Measurements from ENCODE around the gene CD68. TPM values are rescaled to one million over a fixed set of nuclear protein-coding genes. Genes with fewer than 3 reads are reported as not detected.

Gene CD68, protein sequence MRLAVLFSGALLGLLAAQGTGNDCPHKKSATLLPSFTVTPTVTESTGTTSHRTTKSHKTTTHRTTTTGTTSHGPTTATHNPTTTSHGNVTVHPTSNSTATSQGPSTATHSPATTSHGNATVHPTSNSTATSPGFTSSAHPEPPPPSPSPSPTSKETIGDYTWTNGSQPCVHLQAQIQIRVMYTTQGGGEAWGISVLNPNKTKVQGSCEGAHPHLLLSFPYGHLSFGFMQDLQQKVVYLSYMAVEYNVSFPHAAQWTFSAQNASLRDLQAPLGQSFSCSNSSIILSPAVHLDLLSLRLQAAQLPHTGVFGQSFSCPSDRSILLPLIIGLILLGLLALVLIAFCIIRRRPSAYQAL
- polyA plus RNA-seq (2013, experiment 1 of 2), result not detected
- 0.13 TPM for polyA plus RNA-seq (2013, experiment 2 of 2)

DNA sequence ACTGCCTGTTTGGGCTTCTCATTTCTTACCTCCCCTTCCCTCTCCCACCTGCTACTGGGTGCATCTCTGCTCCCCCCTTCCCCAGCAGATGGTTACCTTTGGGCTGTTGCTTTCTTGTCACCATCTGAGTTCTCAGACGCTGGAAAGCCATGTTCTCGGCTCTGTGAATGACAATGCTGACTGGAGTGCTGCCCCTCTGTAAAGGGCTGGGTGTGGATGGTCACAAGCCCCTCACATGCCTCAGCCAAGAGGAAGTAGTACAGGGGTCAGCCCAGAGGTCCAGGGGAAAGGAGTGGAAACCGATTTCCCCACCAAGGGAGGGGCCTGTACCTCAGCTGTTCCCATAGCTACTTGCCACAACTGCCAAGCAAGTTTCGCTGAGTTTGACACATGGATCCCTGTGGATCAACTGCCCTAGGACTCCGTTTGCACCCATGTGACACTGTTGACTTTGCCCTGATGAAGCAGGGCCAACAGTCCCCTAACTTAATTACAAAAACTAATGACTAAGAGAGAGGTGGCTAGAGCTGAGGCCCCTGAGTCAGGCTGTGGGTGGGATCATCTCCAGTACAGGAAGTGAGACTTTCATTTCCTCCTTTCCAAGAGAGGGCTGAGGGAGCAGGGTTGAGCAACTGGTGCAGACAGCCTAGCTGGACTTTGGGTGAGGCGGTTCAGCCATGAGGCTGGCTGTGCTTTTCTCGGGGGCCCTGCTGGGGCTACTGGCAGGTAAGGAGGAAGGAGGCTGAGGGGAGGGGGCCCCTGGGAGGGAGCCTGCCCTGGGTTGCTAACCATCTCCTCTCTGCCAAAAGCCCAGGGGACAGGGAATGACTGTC lies at the start of gene CD68:
TSS of gene CD68 (plus strand) at position 638 of the 833 bp plus-strand sequence. CDS start at position 678, 40 bp downstream.
- peaks cover 48% of the 10 kb centered on the region for H3K36me3 ChIP-seq (ENCODE audit: insufficient read depth, low read length)
- no peak within 1 kb of the TSS for H3K4me3 ChIP-seq (ENCODE audit: low read length)
- H3K4me1 ChIP-seq (ENCODE audit: insufficient read depth, low read length), result peaks cover 15% of the 10 kb centered on the region
- no peaks in the 10 kb centered on the region for H3K9me3 ChIP-seq (ENCODE audit: insufficient read depth, low read depth, low read length)
- H3K27ac ChIP-seq (ENCODE audit: low read depth, low read length), result peak within 1 kb of the TSS; percentile 49; the same call in 1 of the 2 replicates
- H3K9ac ChIP-seq (ENCODE audit: low read depth, low read length), result no peak within 1 kb of the TSS
- H3K27me3 ChIP-seq (ENCODE audit: insufficient read depth, low read length), result no peaks in the 10 kb centered on the region
- 42% methylated on average over 7 of the region's 7 CpGs for WGBS

GRCh38 chr17:7530023-7530900 lies 49.2 kb upstream of the CD68 start:
- H3K27me3 ChIP-seq (ENCODE audit: insufficient read depth, low read length), result no peaks in the 10 kb centered on the region
- no peaks in the 10 kb centered on the region for H3K4me1 ChIP-seq (ENCODE audit: insufficient read depth, low read length)
- no peak overlapping the region for H3K4me3 ChIP-seq (ENCODE audit: low read length)
- H3K36me3 ChIP-seq (ENCODE audit: insufficient read depth, low read length), result no peaks in the 10 kb centered on the region
- peaks cover 19% of the 10 kb centered on the region for H3K9me3 ChIP-seq (ENCODE audit: insufficient read depth, low read depth, low read length)
- WGBS, result 94% methylated on average over 4 of the region's 6 CpGs
- H3K9ac ChIP-seq (ENCODE audit: low read depth, low read length), result no peak overlapping the region
- no peak overlapping the region for H3K27ac ChIP-seq (ENCODE audit: low read depth, low read length)

GRCh38 chr17:7538050-7538449 lies 41.4 kb upstream of the CD68 start:
- H3K9ac ChIP-seq (ENCODE audit: low read depth, low read length), result no peak overlapping the region
- no peak overlapping the region for H3K4me3 ChIP-seq (ENCODE audit: low read length)
- H3K9me3 ChIP-seq (ENCODE audit: insufficient read depth, low read depth, low read length), result 0 out of 2 replicates have a peak, but pooled peaks cover 5% of the 10 kb centered on the region
- H3K27ac ChIP-seq (ENCODE audit: low read depth, low read length), result no peak overlapping the region
- WGBS, result 81% methylated on average over 3 of the region's 3 CpGs
- H3K4me1 ChIP-seq (ENCODE audit: insufficient read depth, low read length), result no peaks in the 10 kb centered on the region
- peaks cover 5% of the 10 kb centered on the region; the same call in 1 of the 2 replicates for H3K27me3 ChIP-seq (ENCODE audit: insufficient read depth, low read length)
- H3K36me3 ChIP-seq (ENCODE audit: insufficient read depth, low read length), result no peaks in the 10 kb centered on the region

DNA sequence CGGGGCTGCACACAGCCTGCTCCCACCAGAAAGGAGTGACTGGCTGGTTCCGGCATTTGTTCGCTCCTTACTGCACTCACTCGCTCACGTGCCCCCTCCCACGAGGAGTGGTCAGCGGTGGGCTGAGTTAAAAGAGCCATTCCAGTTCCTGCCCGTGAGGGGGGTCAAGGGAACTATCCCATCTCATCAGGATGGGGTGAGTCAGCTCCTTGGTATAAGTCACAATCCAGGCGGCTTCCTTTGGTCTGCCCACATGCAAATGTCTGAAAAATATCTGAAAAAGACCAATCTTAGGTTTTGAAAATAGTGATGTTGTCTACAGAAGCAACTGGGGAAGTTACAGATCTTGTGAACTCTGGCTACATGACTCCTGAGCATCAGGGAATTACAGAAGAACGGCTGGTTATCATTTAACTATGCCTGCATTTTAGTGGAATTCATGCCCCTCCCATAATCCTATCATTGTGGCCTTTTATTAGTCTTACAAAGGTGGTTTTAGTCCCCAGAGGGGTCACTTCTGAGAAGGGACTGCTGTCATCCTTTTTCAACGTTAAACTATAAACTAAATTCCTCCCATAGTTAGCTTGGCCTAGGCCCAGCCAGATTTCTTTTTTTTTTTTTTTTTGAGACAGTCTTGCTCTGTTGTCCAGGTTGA lies 40.4 kb upstream of the CD68 start:
- 0 out of 2 replicates have a peak, but pooled peaks cover 5% of the 10 kb centered on the region for H3K9me3 ChIP-seq (ENCODE audit: insufficient read depth, low read depth, low read length)
- H3K4me3 ChIP-seq (ENCODE audit: low read length), result no peak overlapping the region
- peaks cover 12% of the 10 kb centered on the region; the same call in 1 of the 2 replicates for H3K27me3 ChIP-seq (ENCODE audit: insufficient read depth, low read length)
- no peak overlapping the region for H3K9ac ChIP-seq (ENCODE audit: low read depth, low read length)
- WGBS, result 76% methylated on average over 11 of the region's 11 CpGs
- H3K27ac ChIP-seq (ENCODE audit: low read depth, low read length), result no peak overlapping the region
- H3K4me1 ChIP-seq (ENCODE audit: insufficient read depth, low read length), result no peaks in the 10 kb centered on the region
- no peaks in the 10 kb centered on the region for H3K36me3 ChIP-seq (ENCODE audit: insufficient read depth, low read length)

GRCh38 chr17:7541074-7541621 lies 38.3 kb upstream of the CD68 start:
- WGBS, result 92% methylated on average over 9 of the region's 9 CpGs
- 0 out of 2 replicates have a peak, but pooled peaks cover 5% of the 10 kb centered on the region for H3K9me3 ChIP-seq (ENCODE audit: insufficient read depth, low read depth, low read length)

DNA sequence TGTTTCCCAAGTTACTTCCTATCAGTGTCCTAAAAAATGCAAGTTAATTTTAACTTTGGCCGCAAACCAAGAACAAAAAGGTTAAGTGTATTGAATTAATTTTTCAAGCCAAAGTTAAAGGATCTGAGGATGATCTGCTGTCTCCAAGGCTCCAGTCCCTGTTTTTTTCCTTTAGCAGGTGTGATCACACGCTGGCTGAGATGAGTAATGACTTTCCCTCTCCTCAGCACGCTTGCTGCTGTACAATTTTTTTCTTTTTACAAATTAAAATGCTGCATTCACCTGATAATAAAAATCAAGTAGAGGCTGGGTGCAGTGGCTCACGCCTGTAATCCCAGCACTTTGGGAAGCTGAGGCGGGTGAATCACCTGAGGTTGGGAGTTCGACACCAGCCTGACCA lies 34.5 kb upstream of the CD68 start:
- H3K27me3 ChIP-seq (ENCODE audit: insufficient read depth, low read length), result peaks cover 16% of the 10 kb centered on the region; the same call in 1 of the 2 replicates
- no peak overlapping the region for H3K4me3 ChIP-seq (ENCODE audit: low read length)
- WGBS, result 79% methylated on average over 6 of the region's 6 CpGs
- H3K9me3 ChIP-seq (ENCODE audit: insufficient read depth, low read depth, low read length), result no peaks in the 10 kb centered on the region
- no peak overlapping the region for H3K27ac ChIP-seq (ENCODE audit: low read depth, low read length)
- H3K9ac ChIP-seq (ENCODE audit: low read depth, low read length), result no peak overlapping the region
- no peaks in the 10 kb centered on the region for H3K36me3 ChIP-seq (ENCODE audit: insufficient read depth, low read length)
- H3K4me1 ChIP-seq (ENCODE audit: insufficient read depth, low read length), result no peaks in the 10 kb centered on the region

More at GRCh38 chr17:7541074-7541621, 38.3 kb upstream of the CD68 start:
- no peak overlapping the region for H3K4me3 ChIP-seq (ENCODE audit: low read length)
- no peak overlapping the region for H3K27ac ChIP-seq (ENCODE audit: low read depth, low read length)
- no peaks in the 10 kb centered on the region for H3K36me3 ChIP-seq (ENCODE audit: insufficient read depth, low read length)
- peaks cover 12% of the 10 kb centered on the region; the same call in 1 of the 2 replicates for H3K27me3 ChIP-seq (ENCODE audit: insufficient read depth, low read length)
- no peaks in the 10 kb centered on the region for H3K4me1 ChIP-seq (ENCODE audit: insufficient read depth, low read length)
- H3K9ac ChIP-seq (ENCODE audit: low read depth, low read length), result no peak overlapping the region

DNA sequence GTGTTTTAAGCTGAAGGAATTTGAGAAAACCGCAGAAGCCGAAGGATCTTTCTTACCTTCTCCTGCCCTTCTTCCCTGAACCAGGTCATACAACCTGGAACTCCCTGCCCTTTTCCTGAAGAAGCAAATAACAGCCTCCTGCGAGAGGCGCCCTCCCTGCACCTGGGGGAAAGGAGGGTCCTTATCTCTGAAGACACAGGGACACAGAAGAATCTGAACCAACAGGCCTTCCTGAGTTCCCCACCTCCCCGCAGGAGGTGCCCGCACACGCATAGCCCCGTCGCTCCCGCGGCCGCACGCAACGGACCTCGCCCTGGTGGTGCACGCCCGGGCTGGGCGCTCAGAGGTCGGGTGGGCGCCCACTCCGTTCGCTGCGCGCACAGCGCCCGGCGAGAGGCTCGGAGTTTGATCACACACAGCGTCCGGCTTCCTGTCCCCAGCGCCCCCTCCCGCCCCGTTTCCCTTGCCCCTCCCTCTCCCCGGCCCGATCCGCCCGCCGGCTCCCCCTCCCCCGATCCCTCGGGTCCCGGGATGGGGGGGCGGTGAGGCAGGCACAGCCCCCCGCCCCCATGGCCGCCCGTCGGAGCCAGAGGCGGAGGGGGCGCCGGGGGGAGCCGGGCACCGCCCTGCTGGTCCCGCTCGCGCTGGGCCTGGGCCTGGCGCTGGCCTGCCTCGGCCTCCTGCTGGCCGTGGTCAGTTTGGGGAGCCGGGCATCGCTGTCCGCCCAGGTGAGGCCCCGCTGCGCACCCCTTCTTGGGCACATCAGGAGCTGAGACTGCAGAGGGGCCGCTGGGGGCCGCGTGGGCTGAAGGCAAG lies 30.6 kb upstream of the CD68 start, which contains the start of gene TNFSF12:
TSS of gene TNFSF12 (plus strand) at position 474 of the 816 bp plus-strand sequence. CDS start at position 570, 96 bp downstream.
- H3K4me1 ChIP-seq (ENCODE audit: insufficient read depth, low read length), result no peaks in the 10 kb centered on the region
- H3K36me3 ChIP-seq (ENCODE audit: insufficient read depth, low read length), result no peaks in the 10 kb centered on the region
- 4% methylated on average over 64 of the region's 65 CpGs for WGBS
- no peak within 1 kb of the TSS for H3K27ac ChIP-seq (ENCODE audit: low read depth, low read length)
- H3K9me3 ChIP-seq (ENCODE audit: insufficient read depth, low read depth, low read length), result no peaks in the 10 kb centered on the region
- H3K4me3 ChIP-seq (ENCODE audit: low read length), result peak within 1 kb of the TSS; percentile 80
- H3K27me3 ChIP-seq (ENCODE audit: insufficient read depth, low read length), result peaks cover 4% of the 10 kb centered on the region; the same call in 1 of the 2 replicates
- peak within 1 kb of the TSS; percentile 67 for H3K9ac ChIP-seq (ENCODE audit: low read depth, low read length)

- Histone ChIP-seq H3K9ac (ENCODE audit: low read depth, low read length) (no peak overlapping the region; the same call in 1 of the 2 replicates), H3K27me3 (ENCODE audit: insufficient read depth, low read length) (peaks cover 4% of the 10 kb centered on the region; the same call in 1 of the 2 replicates), H3K27ac (ENCODE audit: low read depth, low read length) (no peak overlapping the region), H3K4me1 (ENCODE audit: insufficient read depth, low read length) (no peaks in the 10 kb centered on the region), H3K4me3 (ENCODE audit: low read length) (peak overlapping the region; percentile 80), H3K36me3 (ENCODE audit: insufficient read depth, low read length) (no peaks in the 10 kb centered on the region), H3K9me3 (ENCODE audit: insufficient read depth, low read depth, low read length) (no peaks in the 10 kb centered on the region)
- WGBS, result 77% methylated on average over 20 of the region's 20 CpGs
These were observed 29.9 kb upstream of the CD68 start for GRCh38 chr17:7549401-7550055.

DNA sequence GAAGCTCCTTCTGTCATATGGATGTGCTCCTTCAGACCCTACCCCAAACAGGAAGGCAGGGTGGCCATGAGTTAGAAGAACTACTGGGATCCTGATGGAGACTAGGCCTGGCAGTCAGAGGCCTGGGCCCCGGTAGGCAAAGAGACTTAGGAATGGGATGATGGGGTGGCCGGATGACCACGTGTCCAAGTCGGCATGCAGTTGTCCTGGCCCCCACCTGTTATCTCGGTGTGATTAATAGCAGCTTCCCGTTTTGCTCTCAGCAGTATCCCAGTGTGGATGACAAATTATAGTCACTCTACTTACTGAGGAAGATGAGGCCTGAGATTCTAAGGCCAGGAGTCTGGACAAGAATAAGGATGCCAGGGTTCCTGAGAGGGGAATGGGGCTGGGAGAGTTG lies 29.1 kb upstream of the CD68 start:
- no peaks in the 10 kb centered on the region for H3K9me3 ChIP-seq (ENCODE audit: insufficient read depth, low read depth, low read length)
- H3K27me3 ChIP-seq (ENCODE audit: insufficient read depth, low read length), result peaks cover 4% of the 10 kb centered on the region; the same call in 1 of the 2 replicates
- no peaks in the 10 kb centered on the region for H3K4me1 ChIP-seq (ENCODE audit: insufficient read depth, low read length)
- no peak overlapping the region for H3K27ac ChIP-seq (ENCODE audit: low read depth, low read length)
- H3K36me3 ChIP-seq (ENCODE audit: insufficient read depth, low read length), result no peaks in the 10 kb centered on the region
- H3K9ac ChIP-seq (ENCODE audit: low read depth, low read length), result no peak overlapping the region
- no peak overlapping the region for H3K4me3 ChIP-seq (ENCODE audit: low read length)
- WGBS, result 86% methylated on average over 6 of the region's 6 CpGs
